Cerebellar cortex (tissue), 1 donor: ENCODE results near the gene MACF1.

ENCODE experiments used
- DNase-seq: peaks from one replicate; pipeline ENCODE4 v3.0.0-alpha.2; 2015; ENCODE audit warnings: low spot score

The MACF1 gene

DNA sequence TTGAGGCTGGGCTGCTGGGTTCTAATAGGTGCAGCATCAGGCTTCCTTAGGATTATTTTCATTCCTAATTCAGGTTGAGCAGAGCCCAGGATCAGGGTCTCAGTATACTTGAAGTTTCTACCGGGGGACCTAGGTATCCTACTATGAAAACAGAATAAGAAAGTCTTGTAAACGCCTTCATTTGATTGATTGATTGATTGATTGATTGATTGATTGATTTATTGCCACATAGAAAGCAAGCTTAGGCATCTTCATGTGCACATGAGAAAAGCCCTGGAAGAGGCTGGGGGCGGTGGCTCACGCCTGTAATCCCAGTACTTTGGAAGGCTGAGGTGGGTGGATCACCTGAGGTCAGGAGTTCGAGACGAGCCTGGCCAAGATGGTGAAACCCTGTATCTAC, 189.6 kb downstream of the MACF1 start:
- no peak for DNase-seq

GRCh38 chr1:39394598-39394997, 190.1 kb downstream of the MACF1 start:
- no peak for DNase-seq

- DNase-seq = no peak
Measured at GRCh38 chr1:39395357-39395831, 190.9 kb downstream of the MACF1 start.

GRCh38 chr1:39396671-39397070, 192.2 kb downstream of the MACF1 start:
- no peak for DNase-seq

- no peak for DNase-seq
Measured at GRCh38 chr1:39397487-39397886, 193.0 kb downstream of the MACF1 start.

DNA sequence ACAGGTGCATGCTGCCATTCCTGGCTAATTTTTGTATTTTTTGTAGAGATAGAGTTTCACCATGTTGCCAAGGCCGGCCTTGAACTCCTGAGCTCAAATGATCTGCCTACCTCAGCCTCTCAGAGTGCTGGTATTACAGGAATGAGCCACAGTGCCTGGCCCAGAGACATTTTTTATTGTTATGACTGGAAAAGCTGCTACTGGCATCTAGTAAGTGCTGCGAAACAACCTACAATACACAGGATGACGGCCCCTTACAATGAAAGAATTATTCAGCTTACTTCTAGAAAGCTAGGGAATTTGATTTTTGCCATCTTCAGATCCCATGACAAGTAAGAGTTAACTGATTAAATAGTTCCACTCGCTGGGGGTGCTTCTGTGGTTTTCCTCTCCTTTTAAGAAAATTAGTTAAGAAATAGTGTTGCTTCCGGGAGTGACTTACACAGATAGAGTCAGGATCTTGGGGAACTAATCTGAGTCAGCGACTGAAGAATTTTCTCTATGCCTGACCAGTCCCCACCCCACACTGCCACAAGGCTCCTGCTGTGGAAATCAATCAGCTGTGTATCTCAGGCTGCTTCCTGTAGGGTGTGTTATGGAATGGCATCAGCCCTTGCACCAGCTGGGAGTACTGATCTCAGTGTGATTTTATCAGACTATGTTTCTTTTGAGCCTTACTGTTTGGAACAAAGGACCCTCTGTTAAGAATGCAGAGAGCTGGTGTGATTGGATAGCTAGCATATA, 194.0 kb downstream of the MACF1 start:
- no peak for DNase-seq

GRCh38 chr1:39401106-39401505, 196.6 kb downstream of the MACF1 start:
- DNase-seq = no peak

DNA sequence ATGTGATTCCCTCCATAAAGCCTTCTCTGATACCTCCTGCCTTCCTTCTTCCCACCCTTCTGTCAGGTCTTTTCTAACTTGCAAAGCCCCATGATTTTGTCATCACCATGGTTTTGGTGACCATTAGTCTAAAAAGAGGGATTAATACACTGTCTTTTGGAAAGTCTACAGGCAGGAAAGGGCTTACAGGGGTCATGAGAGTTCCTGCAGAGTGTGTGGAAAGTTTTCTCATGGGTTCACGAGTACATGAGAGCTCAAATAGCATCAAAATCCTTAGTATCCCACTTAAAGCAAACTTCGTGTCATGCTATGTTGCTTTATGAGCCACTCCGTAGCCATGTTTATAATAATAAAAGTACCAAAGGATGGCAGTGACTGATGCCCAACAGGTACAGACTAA, 200.4 kb downstream of the MACF1 start:
- DNase-seq = no peak

- DNase-seq = no peak
Measured at GRCh38 chr1:39405358-39405757, 200.9 kb downstream of the MACF1 start.

GRCh38 chr1:39406533-39407450, 202.3 kb downstream of the MACF1 start:
- no peak for DNase-seq

DNA sequence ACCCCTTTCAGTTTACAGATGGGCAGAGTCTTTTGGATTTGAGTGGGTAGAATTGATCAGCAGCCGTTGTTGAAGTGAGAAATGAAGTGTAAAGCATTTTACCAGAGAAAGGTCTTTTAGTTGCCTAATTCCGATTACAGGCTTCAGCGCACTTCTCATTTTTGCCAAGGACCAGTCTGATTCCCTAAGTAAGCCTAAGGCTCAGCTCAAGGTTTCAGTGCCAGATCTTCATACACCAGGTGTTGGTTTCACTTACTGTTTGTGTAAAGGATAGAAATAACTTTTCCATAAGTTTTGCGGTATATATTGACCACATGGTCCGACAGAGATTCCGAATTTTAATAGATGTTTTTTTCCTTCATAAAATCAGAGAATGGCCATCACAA, 203.0 kb downstream of the MACF1 start:
- no peak for DNase-seq

- no peak for DNase-seq
Measured at GRCh38 chr1:39407896-39408640, 203.6 kb downstream of the MACF1 start.

GRCh38 chr1:39408641-39409054, 204.2 kb downstream of the MACF1 start:
- DNase-seq = peak; percentile 93

DNA sequence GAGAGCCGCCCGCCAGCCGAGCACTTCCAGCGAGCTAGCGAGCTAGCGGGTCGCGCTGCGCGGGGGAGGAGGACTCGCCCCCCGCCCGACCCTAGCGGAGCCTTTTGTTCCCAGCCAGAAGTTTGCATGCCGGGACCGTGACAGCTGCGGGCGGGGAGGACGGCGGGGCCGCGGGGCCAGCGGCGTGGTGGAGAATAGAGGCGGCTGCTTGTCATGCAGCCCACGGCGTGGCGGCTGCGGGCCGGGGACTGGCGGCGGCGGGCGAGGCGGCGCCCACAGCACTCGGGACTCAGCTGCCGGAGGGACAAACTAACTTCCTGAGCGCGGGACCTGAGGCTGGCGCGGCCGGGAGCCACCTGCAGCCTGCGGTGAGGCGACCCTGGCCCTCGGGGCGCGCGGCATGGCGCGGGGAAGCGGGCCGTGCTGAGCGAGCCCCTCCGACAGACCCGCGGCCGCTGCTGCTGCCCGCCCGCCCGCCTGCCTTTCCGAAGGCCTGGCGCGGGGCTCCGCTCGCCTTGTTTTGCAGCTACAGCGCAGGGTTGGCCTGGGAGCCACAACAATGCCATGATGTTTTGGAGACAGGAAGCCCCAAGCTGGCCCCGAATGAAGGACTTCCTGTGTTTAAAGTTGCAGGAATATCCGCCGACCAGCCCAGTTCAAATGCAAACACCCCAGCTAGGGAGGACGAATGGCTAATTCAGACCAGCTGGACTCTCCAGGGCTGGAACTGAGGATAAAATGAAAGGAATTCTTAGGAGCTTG, 204.7 kb downstream of the MACF1 start:
- DNase-seq = peak; percentile 39

- DNase-seq = peak; percentile 66
Measured at GRCh38 chr1:39410915-39411436, 206.5 kb downstream of the MACF1 start.

GRCh38 chr1:39411526-39412478, 207.3 kb downstream of the MACF1 start:
- DNase-seq = no peak

DNA sequence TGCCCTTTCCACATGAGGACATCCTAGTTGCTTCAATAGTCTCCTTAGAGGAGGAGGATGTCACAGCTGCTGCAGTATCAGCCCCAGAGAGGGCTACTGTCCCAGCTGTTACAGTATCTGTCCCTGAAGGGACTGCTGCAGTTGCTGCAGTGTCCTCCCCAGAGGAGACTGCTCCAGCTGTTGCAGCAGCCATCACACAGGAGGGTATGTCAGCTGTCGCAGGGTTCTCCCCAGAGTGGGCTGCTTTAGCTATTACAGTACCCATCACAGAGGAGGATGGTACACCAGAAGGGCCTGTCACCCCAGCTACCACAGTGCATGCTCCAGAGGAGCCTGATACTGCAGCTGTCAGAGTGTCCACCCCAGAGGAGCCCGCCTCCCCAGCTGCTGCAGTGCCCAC, 208.4 kb downstream of the MACF1 start:
- no peak for DNase-seq

- DNase-seq = no peak
Measured at GRCh38 chr1:39413902-39414528, 209.5 kb downstream of the MACF1 start.

DNA sequence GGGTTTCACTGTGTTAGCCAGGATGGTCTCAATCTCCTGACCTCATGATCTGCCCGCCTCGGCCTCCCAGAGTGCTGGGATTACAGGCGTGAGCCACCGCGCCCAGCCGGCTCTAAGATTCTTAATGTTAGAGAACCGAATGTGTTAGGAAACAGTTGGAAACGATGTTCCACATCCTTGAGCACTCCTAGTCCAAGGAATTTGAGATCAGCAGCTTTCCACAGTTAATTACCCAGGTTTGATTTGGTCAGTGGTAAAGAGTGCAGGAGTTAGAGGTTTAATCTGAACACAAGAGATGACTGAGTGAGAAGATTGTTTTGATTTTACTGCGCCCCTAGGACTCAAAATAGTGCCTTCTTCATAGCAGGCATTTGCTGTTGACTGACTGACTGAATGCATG, 211.1 kb downstream of the MACF1 start:
- DNase-seq = no peak

DNA sequence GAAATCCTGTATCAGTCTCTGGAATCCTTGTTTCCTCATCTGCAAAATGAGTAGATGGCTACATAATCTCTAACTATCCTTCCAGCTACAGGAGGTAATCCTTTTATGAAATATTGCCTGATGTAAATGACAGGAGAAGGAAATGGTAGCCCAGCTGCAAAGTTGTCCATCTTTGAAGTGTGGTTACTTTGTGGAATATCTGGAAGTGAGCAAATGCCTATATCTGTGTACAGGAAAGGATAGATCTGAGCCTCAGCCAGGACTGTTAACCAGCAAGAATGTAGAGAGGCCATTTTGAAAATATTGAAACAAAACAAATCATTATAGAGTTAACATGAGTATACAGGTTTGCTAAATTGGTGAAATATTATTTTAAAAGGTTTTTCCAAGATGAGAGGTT, 212.1 kb downstream of the MACF1 start:
- DNase-seq = no peak
